Spleen (tissue), 11 donors: ENCODE data around the gene KIF1A. TPM values are rescaled to one million over a fixed set of nuclear protein-coding genes. Genes with fewer than 3 reads are reported as not detected.

Experiments used
- DNase-seq: peaks from one replicate; pipeline ENCODE4 v3.0.0-alpha.2; 2020
- H3K27ac ChIP-seq, 8 donors: fragments of 200-600 bp; sonication (generic) in 7 of 8; 1 replicate in 4 of 8; 2 replicates in 4 of 8; pipeline versions ENCODE4 v1.5.0 to v1.8.0; 2016 to 2021; ENCODE audit warnings: inconsistent platforms in 4 of 8, mild to moderate bottlenecking in 4 of 8, moderate library complexity in 1 of 8
- H3K27me3 ChIP-seq, 7 donors: fragments of 200-600 bp; sonication (generic) in 6 of 7; replicated peaks in 1 of 7; 1 replicate in 4 of 7; 2 replicates in 3 of 7; pipeline versions ENCODE4 v1.5.0 to v1.8.0; 2016 to 2021; ENCODE audit warnings: inconsistent platforms in 3 of 7, mild to moderate bottlenecking in 1 of 7
- H3K36me3 ChIP-seq, 6 donors: fragments of 200-600 bp; sonication (generic) in 5 of 6; 1 replicate in 4 of 6; 2 replicates in 2 of 6; pipeline versions ENCODE4 v1.5.0 to v1.8.0; 2016 to 2021; ENCODE audit warnings: inconsistent platforms in 2 of 6
- H3K4me1 ChIP-seq, 6 donors: fragments of 200-600 bp; sonication (generic) in 5 of 6; 1 replicate in 3 of 6; 2 replicates in 3 of 6; pipeline versions ENCODE4 v1.5.0 to v1.8.0; 2016 to 2021; ENCODE audit warnings: inconsistent platforms in 3 of 6
- H3K4me3 ChIP-seq, 8 donors: fragments of 200-600 bp; sonication (generic) in 7 of 8; 1 replicate in 4 of 8; 2 replicates in 4 of 8; pipeline versions ENCODE4 v1.5.0 to v1.8.0; 2016 to 2021; ENCODE audit warnings: inconsistent platforms in 4 of 8, mild to moderate bottlenecking in 4 of 8, moderate library complexity in 2 of 8
- H3K9me3 ChIP-seq, 8 donors: fragments of 200-600 bp; sonication (generic) in 7 of 8; 1 replicate in 4 of 8; 2 replicates in 4 of 8; pipeline versions ENCODE4 v1.5.0 to v1.8.0; 2016 to 2021; ENCODE audit warnings: inconsistent platforms in 4 of 8
- POLR2A ChIP-seq, 3 donors: fragments of 450-650 bp; IDR thresholded peaks; one replicate each; pipeline ENCODE4 v1.5.1; 2017; ENCODE audit warnings: antibody characterized with exemption in 3 of 3, mild to moderate bottlenecking in 1 of 3
- POLR2AphosphoS5 ChIP-seq, 3 donors: sonication (generic); formaldehyde crosslinking; IDR thresholded peaks; one replicate each; pipeline ENCODE4 v1.5.1; 2017; ENCODE audit warnings: antibody characterized with exemption in 3 of 3
- WGBS, 5 donors: extraction: QIAGEN DNeasy Blood & Tissue Kit in 3 of 5; methylation state at CpG; one replicate each; pipeline versions ENCODE4 v1.1.5 to v1.1.7; 2013 to 2018; 5-methylcytosine and 5-hydroxymethylcytosine counted together
- intact Hi-C: fragments of 100-400 bp; cut with DNase I; formaldehyde crosslinking; loops from one replicate; pipeline ENCODE4 v1.15.0; 2023; ENCODE audit warnings: low total_unique reads
- polyA plus RNA-seq, 3 donors: library from polyadenylated mRNA; stranded (reverse); fragments of 200-250 nt; gene quantifications; one replicate each; pipeline ENCODE4 v1.2.1, GENCODE V29; 2013
- total RNA-seq, 7 donors: library from RNA; depleted of rRNA in 3 of 7; stranded (reverse); fragments of >200 nt in 3 of 7; fragmentation: NEBNext Ultra II Directional in 4 of 7; extraction: Animal tissue kit (Norgen Biotek cat#: 25700) in 4 of 7; gene quantifications; one replicate each; pipeline versions ENCODE4 v1.1.0 to v1.2.1, GENCODE V29; 2016 to 2021
- TF ChIP-seq, protein P1 (sequence below), 11 experiments: fragments of 200-600 bp in 7 of 11; fragments of 450-650 bp in 4 of 11; sonication (generic) in 4 of 11; IDR thresholded peaks in 8 of 11; conservative IDR thresholded peaks in 3 of 11; 1 replicate in 7 of 11; 2 replicates in 4 of 11; pipeline versions ENCODE4 v1.4.0 to v1.8.0; 2016 to 2021; ENCODE audit warnings: antibody characterized with exemption in 11 of 11, inconsistent platforms in 4 of 11, mild to moderate bottlenecking in 1 of 11
- donor health status: healthy with polysubstance abuse.
- donor health status: DM: no; HTN: no; CAD: no; lungs with moderate emphysema.
- donor health status: DM: no; HTN: no; CAD: no.
- donor health status: Bipolar disorder and iron deficiency.
- donor health status: healthy.
- donor health status: DM: no; HTN: no; CAD: no.
- donor health status: DM: yes; HTN: yes; CAD: no.

Gene KIF1A
- total and polyA plus RNA-seq, 10 donors = 0.02 to 2.0 (median 0.55) TPM; not detected in 1

DNA sequence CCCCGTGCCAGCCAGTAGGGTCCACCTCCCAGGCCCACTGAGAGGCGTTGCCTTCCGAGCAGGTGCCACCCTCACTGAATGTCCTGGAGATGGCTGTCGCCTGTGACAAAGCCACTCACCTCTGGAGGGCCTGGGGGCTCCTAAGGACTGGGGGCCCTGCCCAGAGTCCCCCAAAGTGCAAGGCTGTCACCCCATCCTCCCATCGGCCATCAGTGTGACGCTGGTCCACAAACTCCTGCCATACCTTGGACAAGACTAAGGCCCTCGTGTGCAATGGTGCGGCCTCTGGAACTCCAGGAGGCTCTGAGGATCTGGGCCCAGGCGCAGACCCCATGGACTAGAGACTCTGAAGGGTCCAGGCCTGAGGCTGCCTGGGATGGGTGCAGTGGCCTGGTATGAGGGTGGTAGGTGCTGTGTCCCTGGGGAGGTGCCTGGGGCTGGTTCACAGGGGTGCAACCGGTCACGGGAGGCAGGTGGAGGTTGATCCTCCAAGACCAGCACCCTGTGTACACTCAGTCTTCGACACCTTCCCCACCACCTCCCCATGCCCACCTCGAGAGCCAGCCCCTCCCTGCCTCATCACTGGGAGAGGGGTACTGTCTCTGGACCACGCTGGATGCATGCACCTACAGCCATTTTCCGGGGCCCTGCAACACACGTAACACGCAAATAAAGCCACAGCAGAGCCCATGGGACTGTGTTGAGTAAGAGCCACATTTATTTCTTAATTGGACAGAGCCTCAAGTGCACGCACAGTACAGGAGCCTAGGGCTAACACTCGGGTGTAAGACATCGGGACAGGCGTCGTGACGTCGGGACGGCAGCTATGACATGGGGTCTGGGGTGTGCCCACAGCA lies 106.7 kb downstream of the KIF1A start:
- no peaks in the 10 kb centered on the region for H3K9me3 ChIP-seq
- intact Hi-C loops = no loop called here
- no peaks in the 10 kb centered on the region for H3K4me1 ChIP-seq
- H3K4me3 ChIP-seq = no peak overlapping the region
- peaks cover 0 to 18% (median 0%) of the 10 kb centered on the region in 7 donors for H3K27me3 ChIP-seq
- TF ChIP-seq, protein P1, sequence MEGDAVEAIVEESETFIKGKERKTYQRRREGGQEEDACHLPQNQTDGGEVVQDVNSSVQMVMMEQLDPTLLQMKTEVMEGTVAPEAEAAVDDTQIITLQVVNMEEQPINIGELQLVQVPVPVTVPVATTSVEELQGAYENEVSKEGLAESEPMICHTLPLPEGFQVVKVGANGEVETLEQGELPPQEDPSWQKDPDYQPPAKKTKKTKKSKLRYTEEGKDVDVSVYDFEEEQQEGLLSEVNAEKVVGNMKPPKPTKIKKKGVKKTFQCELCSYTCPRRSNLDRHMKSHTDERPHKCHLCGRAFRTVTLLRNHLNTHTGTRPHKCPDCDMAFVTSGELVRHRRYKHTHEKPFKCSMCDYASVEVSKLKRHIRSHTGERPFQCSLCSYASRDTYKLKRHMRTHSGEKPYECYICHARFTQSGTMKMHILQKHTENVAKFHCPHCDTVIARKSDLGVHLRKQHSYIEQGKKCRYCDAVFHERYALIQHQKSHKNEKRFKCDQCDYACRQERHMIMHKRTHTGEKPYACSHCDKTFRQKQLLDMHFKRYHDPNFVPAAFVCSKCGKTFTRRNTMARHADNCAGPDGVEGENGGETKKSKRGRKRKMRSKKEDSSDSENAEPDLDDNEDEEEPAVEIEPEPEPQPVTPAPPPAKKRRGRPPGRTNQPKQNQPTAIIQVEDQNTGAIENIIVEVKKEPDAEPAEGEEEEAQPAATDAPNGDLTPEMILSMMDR (IDR thresholded peaks at IDR 0.05 in 8 of 11, conservative IDR thresholded peaks at IDR 0.05 in 3 of 11) = no peak
- TF ChIP-seq POLR2A (IDR thresholded peaks at IDR 0.05) (no peak), POLR2AphosphoS5 (IDR thresholded peaks at IDR 0.05) (no peak)
- no peak overlapping the region for H3K27ac ChIP-seq
- WGBS, 5 donors = 82 to 90% (median 87%) methylated on average over 20 to 25 of the region's 25 CpGs
- DNase-seq = peak; percentile 72
- H3K36me3 ChIP-seq = no peaks in the 10 kb centered on the region

DNA sequence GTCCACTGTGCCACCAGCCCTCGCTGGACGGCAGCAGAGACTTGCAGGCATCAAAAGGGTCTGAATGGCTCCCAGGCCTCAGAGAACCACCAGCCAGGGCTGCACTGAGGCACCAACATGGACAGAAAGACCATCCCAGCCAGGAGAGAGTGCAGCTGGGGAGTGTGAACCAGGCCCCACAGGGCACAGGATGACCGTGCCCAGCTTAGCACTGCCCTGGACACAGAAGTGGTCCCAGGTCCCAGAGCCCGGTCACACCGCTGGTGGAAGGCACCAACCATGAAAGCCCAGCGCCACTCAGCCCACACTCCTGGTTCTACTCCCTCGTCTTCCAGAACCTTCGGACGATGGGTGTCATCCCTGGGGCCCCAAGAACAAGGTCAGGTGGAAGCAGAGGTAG lies 107.9 kb downstream of the KIF1A start:
- intact Hi-C loops = no loop called here
- no peaks in the 10 kb centered on the region for H3K4me1 ChIP-seq
- H3K4me3 ChIP-seq = no peak overlapping the region
- peaks cover 0 to 26% (median 0%) of the 10 kb centered on the region in 7 donors for H3K27me3 ChIP-seq
- 86 to 95% (median 91%) methylated on average over 7 to 9 of the region's 9 CpGs for WGBS, 5 donors
- DNase-seq = peak; percentile 56
- no peak overlapping the region for H3K27ac ChIP-seq
- TF ChIP-seq, protein P1 (IDR thresholded peaks at IDR 0.05 in 8 of 11, conservative IDR thresholded peaks at IDR 0.05 in 3 of 11) = no peak
- no peak for TF ChIP-seq POLR2A (IDR thresholded peaks at IDR 0.05)
- TF ChIP-seq POLR2AphosphoS5 (IDR thresholded peaks at IDR 0.05) = no peak
- H3K36me3 ChIP-seq = no peaks in the 10 kb centered on the region
- no peaks in the 10 kb centered on the region for H3K9me3 ChIP-seq

DNA sequence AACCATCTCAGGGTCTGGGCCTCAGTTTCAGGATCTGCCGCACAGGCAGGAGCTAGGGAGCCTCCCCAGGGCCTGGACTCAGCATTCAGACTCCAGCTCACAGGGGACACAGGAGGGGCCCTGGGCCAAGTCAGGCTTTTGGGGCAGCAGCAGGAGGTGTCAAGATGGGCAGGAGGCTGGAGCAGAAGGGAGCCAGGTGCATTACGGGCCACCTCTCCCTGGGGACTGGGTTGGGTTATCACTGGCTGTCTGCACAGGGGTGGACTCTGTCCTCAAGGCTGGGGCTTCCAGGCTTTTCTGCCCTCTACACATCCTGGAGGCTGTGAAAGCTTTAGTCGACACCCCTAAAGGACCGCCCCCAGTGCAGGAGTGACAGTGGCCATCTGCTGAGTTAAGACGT lies 108.3 kb downstream of the KIF1A start:
- H3K4me3 ChIP-seq = no peak overlapping the region
- no peaks in the 10 kb centered on the region for H3K36me3 ChIP-seq
- peaks cover 0 to 25% (median 0%) of the 10 kb centered on the region in 7 donors for H3K27me3 ChIP-seq
- intact Hi-C loops = no loop called here
- TF ChIP-seq, protein P1 (IDR thresholded peaks at IDR 0.05 in 8 of 11, conservative IDR thresholded peaks at IDR 0.05 in 3 of 11) = no peak
- TF ChIP-seq POLR2AphosphoS5 (IDR thresholded peaks at IDR 0.05) = no peak
- no peak for TF ChIP-seq POLR2A (IDR thresholded peaks at IDR 0.05)
- no peak overlapping the region for H3K27ac ChIP-seq
- H3K4me1 ChIP-seq = no peaks in the 10 kb centered on the region
- no peaks in the 10 kb centered on the region for H3K9me3 ChIP-seq
- WGBS, 5 donors = 74 to 92% (median 88%) methylated on average over 4 to 5 of the region's 5 CpGs
- DNase-seq = peak; percentile 54

DNA sequence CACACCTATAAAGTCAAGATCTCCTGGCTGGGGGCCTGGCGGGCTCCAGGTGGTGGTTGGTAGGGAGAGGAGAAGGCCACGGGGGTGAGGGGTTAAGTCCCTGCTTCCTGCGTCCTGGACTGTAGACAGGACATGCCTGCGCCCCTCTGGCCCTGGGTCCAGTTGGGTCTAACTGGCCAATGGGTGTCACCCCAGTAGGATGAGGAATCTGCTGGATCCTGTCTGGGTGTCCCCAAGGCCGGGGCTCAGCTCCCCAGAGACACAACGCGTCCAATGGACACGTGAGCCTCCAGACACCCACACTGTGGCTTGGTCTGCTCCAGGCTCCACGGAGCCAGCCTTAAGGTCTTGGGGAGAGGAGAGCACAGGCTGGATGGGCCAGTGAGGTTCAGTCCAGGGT lies 108.7 kb downstream of the KIF1A start:
- H3K4me3 ChIP-seq = no peak overlapping the region

More for the DNA sequence above, 108.7 kb downstream of the KIF1A start:
- intact Hi-C loops = no loop called here
- Histone ChIP-seq H3K36me3 (no peaks in the 10 kb centered on the region), H3K9me3 (no peaks in the 10 kb centered on the region), H3K27me3 (peaks cover 0 to 25% (median 0%) of the 10 kb centered on the region in 7 donors), H3K4me1 (no peaks in the 10 kb centered on the region), H3K27ac (no peak overlapping the region)
- WGBS, 5 donors = 84 to 94% (median 87%) methylated on average over 8 to 9 of the region's 9 CpGs
- no peak for TF ChIP-seq POLR2AphosphoS5 (IDR thresholded peaks at IDR 0.05)
- TF ChIP-seq, protein P1 (IDR thresholded peaks at IDR 0.05 in 8 of 11, conservative IDR thresholded peaks at IDR 0.05 in 3 of 11) = no peak
- no peak for TF ChIP-seq POLR2A (IDR thresholded peaks at IDR 0.05)
- peak; percentile 47 for DNase-seq
